CD4-positive, alpha-beta T cell (primary cell): ENCODE results near the gene SLC35C1. TPM values are rescaled to one million over a fixed set of nuclear protein-coding genes. Genes with fewer than 3 reads are reported as not detected.
A peak's percentile ranks its signal among the peaks of the same experiment; 100 is the strongest.

ENCODE experiments used
- ATAC-seq: fragments of 200-7000 bp; cut with Tn5 transposase; one replicate; pipeline ENCODE4 v1.10.0; 2022; ENCODE audit warnings: mild to moderate bottlenecking; ENCODE audit not compliant: poor library complexity
- CTCF ChIA-PET: fragments of 350-600 bp; sonication (Branson Sonifier 250); formaldehyde crosslinking; loops from one replicate; lab custom pipeline; 2021; ENCODE audit warnings: antibody characterized with exemption, inconsistent platforms; lab: Charles Lee
- POLR2A ChIA-PET: fragments of 350-600 bp; sonication (Branson Sonifier 250); formaldehyde crosslinking; loops from one replicate; lab custom pipeline; 2021; ENCODE audit warnings: antibody characterized with exemption, inconsistent platforms; lab: Charles Lee
- DNase-seq, 14 experiments: peaks; one replicate each; pipeline ENCODE4 v3.0.0-alpha.2; 2013 to 2020; ENCODE audit warnings: mixed read lengths in 2 of 14
- H3K27ac ChIP-seq, 2 donors: one replicate each; pipeline versions ENCODE4 v1.5.1 to v1.7.0; 2013; ENCODE audit warnings: low read length in 2 of 2, low read depth in 1 of 2, mild to moderate bottlenecking in 1 of 2
- H3K27me3 ChIP-seq, 2 experiments: 1 replicate in 1 of 2; 2 replicates in 1 of 2; pipeline versions ENCODE4 v1.6.1 to v1.7.0; 2013; ENCODE audit warnings: low read length in 2 of 2, control low read depth in 1 of 2, mild to moderate bottlenecking in 1 of 2, moderate library complexity in 1 of 2; ENCODE audit not compliant: insufficient read depth in 2 of 2, control insufficient read depth in 1 of 2
- H3K36me3 ChIP-seq: one replicate; pipeline ENCODE4 v1.6.1; 2013; ENCODE audit warnings: low read length, control low read depth; ENCODE audit not compliant: insufficient read depth
- H3K4me1 ChIP-seq: one replicate; pipeline ENCODE4 v1.6.1; 2013; ENCODE audit warnings: low read length, control low read depth; ENCODE audit not compliant: insufficient read depth
- H3K4me3 ChIP-seq: one replicate; pipeline ENCODE4 v1.5.1; 2013; ENCODE audit warnings: mild to moderate bottlenecking, low read length, moderate library complexity
- H3K9me3 ChIP-seq, 2 experiments: 1 replicate in 1 of 2; 2 replicates in 1 of 2; pipeline versions ENCODE4 v1.6.1 to v1.7.0; 2013; ENCODE audit warnings: low read length in 2 of 2, mild to moderate bottlenecking in 2 of 2, control low read depth in 1 of 2, moderate library complexity in 1 of 2; ENCODE audit not compliant: control insufficient read depth in 1 of 2, insufficient read depth in 1 of 2
- H3K27ac Mint-ChIP-seq: one replicate; pipeline ENCODE4 v1.8.0; 2020; ENCODE audit warnings: mixed read lengths
- H3K27me3 Mint-ChIP-seq: one replicate; pipeline ENCODE4 v1.8.0; 2021; ENCODE audit warnings: mixed read lengths
- H3K36me3 Mint-ChIP-seq: one replicate; pipeline ENCODE4 v1.8.0; 2021; ENCODE audit warnings: low read depth, mixed read lengths
- H3K4me1 Mint-ChIP-seq: one replicate; pipeline ENCODE4 v1.8.0; 2021; ENCODE audit warnings: low read depth, mixed read lengths
- H3K4me3 Mint-ChIP-seq: one replicate; pipeline ENCODE4 v1.8.0; 2020; ENCODE audit warnings: mild to moderate bottlenecking, mixed read lengths
- H3K9me3 Mint-ChIP-seq: one replicate; pipeline ENCODE4 v1.8.0; 2020; ENCODE audit warnings: mixed read lengths
- CTCF ChIP-seq: fragments of 200-600 bp; IDR thresholded peaks from one replicate; pipeline ENCODE4 v1.8.0; 2022; ENCODE audit warnings: antibody characterized with exemption, mild to moderate bottlenecking
- intact Hi-C, 2 experiments: fragments of 100-400 bp; cut with DNase I in 1 of 2; cut with micrococcal nuclease in 1 of 2; formaldehyde crosslinking; loops; one replicate each; pipeline versions ENCODE4 v1.15.1 to v1.9.0; 2023 to 2025; cut with DNase I, micrococcal nuclease
- total RNA-seq, 174 experiments: library from RNA in 2 of 174; stranded (reverse) in 2 of 174; gene quantifications; one replicate each; pipeline ENCODE4 v1.2.3 and lab custom pipeline; 2021 to 2026

Gene SLC35C1
- total RNA-seq, 2 experiments from 2014 or later, result 4.4 to 4.9 TPM

DNA sequence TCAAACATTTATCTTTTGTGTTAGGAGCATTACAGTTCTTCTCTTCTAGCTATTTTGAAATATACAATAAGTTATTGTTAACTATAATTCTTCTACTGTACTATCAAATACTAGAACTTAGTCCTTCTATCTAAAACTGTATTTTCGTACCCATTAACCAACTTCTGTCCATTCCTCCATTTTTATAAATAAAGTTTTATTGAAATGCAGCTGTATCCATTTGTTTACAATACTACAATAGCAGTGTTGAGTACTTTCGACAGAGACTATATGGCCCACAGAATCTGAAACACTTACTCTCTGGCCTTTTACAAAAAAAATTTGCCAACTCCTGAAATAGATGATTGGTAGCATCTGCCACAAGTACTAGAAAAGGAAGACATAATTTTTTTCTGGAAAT lies 4.7 kb upstream of the SLC35C1 start:
- TF ChIP-seq CTCF, result no peak
- Histone ChIP-seq H3K9me3 (no peaks in the 10 kb centered on the region), H3K27me3 (no peaks in the 10 kb centered on the region), H3K4me1 (peaks cover 10% of the 10 kb centered on the region), H3K36me3 (no peaks in the 10 kb centered on the region), H3K27ac (no peak overlapping the region), H3K4me3 (no peak overlapping the region)
- DNase-seq (no peak), ATAC-seq (no peak)
- intact Hi-C loops, result loop anchor here in 1 of 2 experiments (5.0 kb wide), 1 partner anchor 1967 kb away; the partner anchor contains the start of gene FNBP4
- ChIA-PET POLR2A (no interaction called here), CTCF (interaction anchor here (3.0 kb wide), 1 partner anchor 28 kb away, joined by 9 read pairs; no protein-coding TSS in a partner anchor)
- H3K27ac Mint-ChIP-seq, result no peak overlapping the region
- no peaks in the 10 kb centered on the region for H3K9me3 Mint-ChIP-seq
- H3K36me3 Mint-ChIP-seq, result peaks cover 11% of the 10 kb centered on the region
- no peak overlapping the region for H3K4me3 Mint-ChIP-seq
- peaks cover 12% of the 10 kb centered on the region for H3K4me1 Mint-ChIP-seq
- H3K27me3 Mint-ChIP-seq, result no peaks in the 10 kb centered on the region

GRCh38 chr11:45801723-45802315 lies 3.1 kb upstream of the SLC35C1 start:
- peaks cover 25% of the 10 kb centered on the region for H3K4me1 ChIP-seq
- no peaks in the 10 kb centered on the region for H3K36me3 ChIP-seq
- intact Hi-C loops, result loop anchor here in 1 of 2 experiments (1.0 to 5.0 kb wide), 2 partner anchors 30 to 1965 kb away; partner anchors contain the start of gene FNBP4
- H3K9me3 ChIP-seq, result no peaks in the 10 kb centered on the region
- TF ChIP-seq CTCF, result no peak
- no peak for ATAC-seq
- ChIA-PET POLR2A (interaction anchor here (1.2 kb wide), 1 partner anchor 31 kb away, joined by 3 read pairs; no protein-coding TSS in a partner anchor), CTCF (interaction anchor here (1.1 kb wide), 1 partner anchor 31 kb away, joined by 3 read pairs; no protein-coding TSS in a partner anchor)
- Mint-ChIP-seq H3K36me3 (peaks cover 18% of the 10 kb centered on the region), H3K27ac (peak overlapping the region; percentile 52), H3K4me3 (peak overlapping the region; percentile 81), H3K27me3 (no peaks in the 10 kb centered on the region), H3K4me1 (peaks cover 23% of the 10 kb centered on the region), H3K9me3 (no peaks in the 10 kb centered on the region)
- no peak overlapping the region for H3K27ac ChIP-seq
- H3K27me3 ChIP-seq, result no peaks in the 10 kb centered on the region
- no peak overlapping the region for H3K4me3 ChIP-seq
- peak in 3 of 14 experiments; percentile 34 to 39 (median 36) for DNase-seq

- H3K9me3 ChIP-seq, result no peaks in the 10 kb centered on the region
- no peaks in the 10 kb centered on the region for H3K27me3 Mint-ChIP-seq
- H3K4me1 ChIP-seq, result peaks cover 34% of the 10 kb centered on the region
- no peaks in the 10 kb centered on the region for H3K9me3 Mint-ChIP-seq
- peaks cover 32% of the 10 kb centered on the region for H3K4me1 Mint-ChIP-seq
- peak overlapping the region; percentile 81 for H3K4me3 Mint-ChIP-seq
- intact Hi-C loops, result loop anchor here in 1 of 2 experiments (1.0 to 5.0 kb wide), 2 partner anchors 30 to 1965 kb away; partner anchors contain the start of gene FNBP4
- peak overlapping the region; percentile 52 for H3K27ac Mint-ChIP-seq
- H3K4me3 ChIP-seq, result no peak overlapping the region
- ChIA-PET CTCF (interaction anchor here (1.4 kb wide), 1 partner anchor 31 kb away, joined by 5 read pairs; no protein-coding TSS in a partner anchor), POLR2A (interaction anchor here (0.5 to 3.0 kb wide), 2 partner anchors 31 to 116 kb away, joined by 3 to 23 read pairs; no protein-coding TSS in a partner anchor)
- DNase-seq (no peak), ATAC-seq (no peak)
- H3K27ac ChIP-seq, result no peak overlapping the region
- TF ChIP-seq CTCF, result no peak
- H3K27me3 ChIP-seq, result no peaks in the 10 kb centered on the region
- peaks cover 18% of the 10 kb centered on the region for H3K36me3 Mint-ChIP-seq
- H3K36me3 ChIP-seq, result peaks cover 8% of the 10 kb centered on the region
Observed at GRCh38 chr11:45802531-45803317, 2.2 kb upstream of the SLC35C1 start.
